Renal cortical epithelial cell (primary cell): Measurements from ENCODE around the gene SPRR3. TPM values are rescaled to one million over a fixed set of nuclear protein-coding genes. Genes with fewer than 3 reads are reported as not detected.
"Not testable (repeated sequence)": the region's sequence is repeated elsewhere in the genome, so short reads cannot be mapped to it uniquely, and the experiment has no call there.

Experiments used
- DNase-seq: peaks from one replicate; pipeline ENCODE4 v3.0.0-alpha.2; 2011; ENCODE audit warnings: low read depth
- total RNA-seq: library from RNA; depleted of rRNA; stranded (reverse); fragments of >200 nt; gene quantifications from 2 replicates; pipeline ENCODE4 v1.2.3, GENCODE V29; 2014

Gene SPRR3
- total RNA-seq, 1 donor from 2014 or later, result not detected

GRCh38 chr1:152983743-152984142 is 17.8 kb upstream of the SPRR3 start, which contains the start of gene SPRR1A:
TSS of gene SPRR1A (plus strand) at chr1:152984081. CDS start at chr1:152985231, 1,150 bp downstream.
- DNase-seq, result no peak

DNA sequence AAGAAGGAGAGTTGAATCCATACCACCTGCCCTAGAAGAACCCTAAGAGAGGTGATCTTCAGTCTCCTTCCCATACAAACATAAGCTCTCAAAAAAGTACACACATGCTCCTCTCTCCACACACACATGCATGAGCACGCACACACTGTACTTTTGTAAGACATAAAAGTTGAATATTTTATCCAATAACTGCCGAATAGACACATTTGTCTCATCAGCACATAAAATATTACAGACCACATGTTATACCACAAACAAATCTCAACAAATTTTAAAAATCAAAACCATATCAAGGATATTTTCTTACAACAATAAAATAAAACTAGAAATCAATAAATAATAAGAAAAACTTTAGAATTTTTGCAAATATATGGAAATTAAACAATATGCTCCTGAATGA is 15.0 kb upstream of the SPRR3 start:
- no peak for DNase-seq

- no peak for DNase-seq
These were observed 8.4 kb upstream of the SPRR3 start for GRCh38 chr1:152993186-152993585.

- no peak for DNase-seq
These were observed 5.7 kb upstream of the SPRR3 start for GRCh38 chr1:152995842-152996241.

DNA sequence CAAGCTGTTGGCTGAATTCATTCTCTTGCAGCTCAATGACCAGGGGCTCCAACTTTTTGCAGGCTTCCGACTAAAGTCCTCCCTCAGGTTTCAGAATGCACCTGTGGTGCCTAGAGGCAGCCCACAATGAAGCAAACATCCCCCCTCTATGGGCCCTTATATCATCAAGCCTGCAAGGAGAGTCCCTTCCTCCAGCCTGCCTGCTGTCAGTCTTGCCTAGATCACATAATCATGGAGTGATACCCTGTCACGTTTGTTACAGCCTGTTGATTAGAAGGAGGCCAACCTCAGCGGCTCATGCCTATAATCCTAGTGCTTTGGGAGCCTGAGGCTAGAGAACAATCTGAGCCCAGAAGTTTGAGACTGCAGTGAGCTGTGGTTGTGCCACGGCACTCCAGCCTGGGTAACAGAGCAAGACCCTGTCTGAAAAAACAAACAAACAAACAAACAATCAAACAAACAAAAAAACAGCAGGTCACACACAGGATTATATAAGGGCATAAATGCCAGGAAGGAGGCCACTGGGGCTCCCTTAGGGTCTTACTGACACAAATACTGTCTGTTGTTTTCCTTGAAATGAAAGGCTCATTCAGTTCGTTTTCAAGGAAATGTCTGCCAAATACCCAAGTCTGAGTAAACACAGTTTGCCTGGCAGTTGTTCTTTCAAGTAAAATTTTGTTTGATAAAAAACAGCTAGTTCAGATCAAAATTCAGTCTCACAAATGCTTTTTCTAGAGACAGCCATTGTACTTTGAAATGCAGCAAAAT is 4.7 kb upstream of the SPRR3 start:
- no peak for DNase-seq

DNA sequence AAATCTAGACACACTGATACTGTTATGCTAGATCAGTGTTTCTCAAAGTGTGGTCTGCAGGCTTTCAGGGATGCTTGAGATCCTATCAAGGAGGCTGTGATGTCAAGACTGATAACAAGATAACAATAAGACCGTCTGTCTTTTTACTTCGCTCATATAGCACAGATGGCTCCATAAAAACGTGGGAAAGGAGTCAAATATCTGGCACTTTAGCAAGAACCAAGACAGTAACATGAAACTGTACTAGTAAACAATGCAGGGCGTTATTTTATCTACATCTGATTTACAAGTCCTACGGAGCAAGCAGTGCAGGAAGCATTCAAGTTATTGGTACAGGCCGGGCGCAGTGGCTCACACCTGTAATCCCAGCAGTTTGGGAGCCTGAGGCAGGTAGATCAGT is 3.6 kb upstream of the SPRR3 start:
- no peak for DNase-seq

- no peak for DNase-seq
These were observed 3.1 kb upstream of the SPRR3 start for GRCh38 chr1:152998476-152998875.

- no peak for DNase-seq
These were observed 1.7 kb upstream of the SPRR3 start for GRCh38 chr1:152999818-153000217.

DNA sequence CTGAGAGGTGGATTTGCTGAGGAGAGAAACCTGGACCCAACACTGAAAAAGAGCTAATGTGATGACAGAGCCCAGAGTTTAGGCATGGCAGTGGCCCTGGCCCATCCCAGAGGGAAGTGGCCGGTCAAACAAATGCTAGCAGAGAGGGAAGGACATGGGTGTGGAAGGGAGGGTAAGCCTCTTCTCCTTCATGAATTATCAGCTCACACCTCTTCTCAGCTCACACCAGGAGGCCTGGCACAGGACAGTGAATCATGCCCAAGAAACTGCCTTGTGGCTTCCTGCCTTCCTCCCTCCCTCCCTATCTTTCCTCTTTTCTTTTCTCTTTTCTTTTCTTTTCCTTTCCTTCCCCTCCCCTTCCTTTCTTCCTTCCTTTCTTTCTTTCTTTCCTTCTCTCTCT is 1.3 kb upstream of the SPRR3 start:
- no peak for DNase-seq

GRCh38 chr1:153011235-153011758 is 9.7 kb downstream of the SPRR3 start:
- not testable (repeated sequence) for DNase-seq

DNA sequence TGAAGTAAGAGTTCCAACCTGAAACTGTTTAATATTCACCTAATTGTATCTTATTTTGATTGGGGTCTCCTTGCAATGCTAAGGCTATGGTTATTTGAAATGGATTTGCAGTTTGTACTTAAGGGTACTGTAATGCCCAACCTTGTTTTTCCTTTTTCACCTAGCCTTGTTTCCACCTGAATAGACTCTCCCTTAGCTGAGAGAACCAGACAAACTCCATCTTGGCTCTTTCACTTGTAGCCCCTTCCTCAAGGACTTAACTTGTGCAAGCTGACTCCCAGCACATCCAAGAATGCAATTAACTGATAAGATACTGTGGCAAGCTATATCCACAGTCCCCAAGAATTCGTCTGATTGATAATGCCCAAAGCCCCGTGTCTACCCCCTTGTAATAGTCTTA is 20.3 kb downstream of the SPRR3 start:
- DNase-seq, result not testable (repeated sequence)

- not testable (repeated sequence) for DNase-seq
These were observed 20.8 kb downstream of the SPRR3 start for GRCh38 chr1:153022340-153022739.

- no peak for DNase-seq
These were observed 21.6 kb downstream of the SPRR3 start for GRCh38 chr1:153023109-153023508.

DNA sequence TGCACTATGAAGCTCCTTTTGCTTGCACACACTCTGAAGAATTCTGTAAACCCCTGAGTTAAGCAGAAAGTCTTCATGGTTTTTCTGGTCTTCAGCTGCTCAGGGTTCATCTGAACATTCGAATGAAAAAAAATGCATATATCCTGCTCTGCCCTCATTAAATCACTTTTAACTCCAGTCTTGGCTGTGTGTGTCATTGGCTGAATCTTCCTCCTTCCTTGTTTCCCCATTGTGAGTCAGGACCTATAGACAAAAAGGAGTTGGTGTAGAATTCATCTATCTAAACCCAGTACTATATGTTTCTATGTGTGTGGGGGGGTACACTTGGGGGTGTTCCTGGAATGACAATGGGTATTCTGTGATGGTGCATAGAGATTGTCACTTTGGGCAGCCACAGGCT is 22.9 kb downstream of the SPRR3 start:
- no peak for DNase-seq

DNA sequence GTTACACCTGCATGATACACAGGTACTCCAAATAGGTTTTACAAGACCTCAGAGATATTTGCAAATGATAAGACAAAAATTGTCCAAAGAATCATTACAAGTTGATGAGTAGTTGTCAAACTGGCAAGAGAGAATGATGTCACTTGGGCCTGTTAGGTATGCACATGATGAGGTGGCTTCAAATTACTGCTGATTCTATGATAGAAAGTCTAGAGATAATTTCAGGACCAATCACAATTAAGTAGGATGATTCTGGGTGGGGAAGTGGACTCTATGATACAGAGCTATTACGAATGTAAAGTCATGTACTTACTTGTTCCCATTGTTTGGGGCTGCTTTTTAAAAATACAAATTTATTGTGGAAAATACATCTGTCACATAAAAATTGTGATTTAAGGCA is 24.2 kb downstream of the SPRR3 start:
- no peak for DNase-seq

DNA sequence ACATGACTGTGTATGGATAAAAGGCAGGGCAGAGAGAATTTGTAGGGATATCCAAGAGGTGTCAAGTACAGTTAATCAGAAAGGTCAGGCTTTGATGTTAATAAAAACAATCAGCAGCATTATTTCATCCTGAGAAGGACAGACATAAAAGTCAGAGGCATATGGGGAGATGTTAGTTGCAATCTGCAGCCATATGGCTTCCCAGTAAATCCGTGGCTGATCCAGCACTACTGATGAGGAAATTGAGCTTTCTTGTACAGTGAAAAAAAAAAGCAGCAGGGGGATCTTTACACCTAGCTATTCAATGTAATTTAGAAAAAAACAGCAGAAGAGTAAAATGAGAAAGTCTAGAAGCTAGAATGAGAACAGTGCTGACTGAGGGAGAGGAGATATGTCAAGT is 27.2 kb downstream of the SPRR3 start:
- no peak for DNase-seq

DNA sequence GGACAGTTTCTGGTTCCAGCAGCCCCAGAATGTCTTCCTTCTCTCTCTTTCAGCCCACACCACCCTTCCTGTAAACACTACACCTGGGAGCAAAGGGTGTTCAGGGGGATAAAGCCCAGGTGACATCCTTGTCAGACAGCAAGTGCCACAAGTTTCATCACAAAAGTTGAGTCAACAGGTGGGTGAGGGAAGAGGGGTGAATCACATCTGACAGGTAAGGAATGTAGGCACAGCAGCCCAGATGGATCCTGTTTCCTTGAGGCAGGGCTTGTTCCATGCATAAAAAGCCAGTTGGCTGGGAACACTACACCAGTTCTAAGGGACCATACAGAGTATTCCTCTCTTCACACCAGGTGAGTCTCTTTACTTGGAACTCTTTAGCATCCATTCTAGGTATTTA is 29.3 kb downstream of the SPRR3 start, which contains the start of gene SPRR1B:
Gene SPRR1B (plus strand): TSS at position 309 of the 400 bp plus-strand sequence. CDS start 1,143 bp downstream, outside the sequence.
- peak; percentile 16 for DNase-seq

DNA sequence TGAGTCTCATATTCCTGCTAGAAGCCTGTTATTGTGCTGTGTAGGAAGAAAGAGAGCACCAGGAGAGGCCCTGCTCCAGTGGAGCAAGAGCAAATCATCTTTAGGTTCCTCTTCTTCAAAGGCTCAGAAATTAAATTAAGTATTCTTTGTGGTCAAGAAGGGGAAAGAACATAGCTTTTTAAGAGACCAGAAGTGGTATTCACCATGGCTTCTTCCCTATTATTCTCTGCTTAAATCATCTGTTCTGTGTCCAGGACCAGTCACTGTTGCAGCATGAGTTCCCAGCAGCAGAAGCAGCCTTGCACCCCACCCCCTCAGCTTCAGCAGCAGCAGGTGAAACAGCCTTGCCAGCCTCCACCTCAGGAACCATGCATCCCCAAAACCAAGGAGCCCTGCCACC is 30.5 kb downstream of the SPRR3 start:
- no peak for DNase-seq

- peak; percentile 78 for DNase-seq
These were observed 31.2 kb downstream of the SPRR3 start for GRCh38 chr1:153032677-153033308.

- no peak for DNase-seq
These were observed 33.7 kb downstream of the SPRR3 start for GRCh38 chr1:153035211-153035610.

- DNase-seq, result no peak
These were observed 39.5 kb downstream of the SPRR3 start, which contains the start of gene SPRR2D for GRCh38 chr1:153040950-153041631. TSS of gene SPRR2D (minus strand) at chr1:153041120. CDS start at chr1:153040346, 774 bp downstream.

DNA sequence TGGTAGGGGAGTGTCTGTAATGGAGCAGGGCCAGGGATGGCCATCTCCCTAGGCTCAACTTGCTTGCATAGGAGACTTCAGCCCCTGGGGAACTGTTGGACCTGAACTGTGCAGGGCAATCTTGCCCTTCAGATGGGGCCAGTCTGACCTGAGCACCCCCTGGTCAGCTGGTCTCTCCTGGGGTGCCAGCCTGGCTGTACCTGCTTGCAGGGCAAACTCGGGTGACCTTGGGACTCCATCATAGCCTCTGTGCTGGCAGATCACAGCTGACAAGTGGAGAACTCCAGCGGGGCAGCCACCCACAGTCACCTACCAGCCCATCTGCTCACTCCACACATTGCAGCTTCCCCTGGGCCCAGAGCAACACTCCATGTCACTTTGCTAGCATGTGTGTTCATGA is 47.7 kb downstream of the SPRR3 start:
- DNase-seq, result no peak
